LHCN-M2 (cell line): ENCODE measurements around the gene PHETA1. TPM values are rescaled to one million over a fixed set of nuclear protein-coding genes. Genes with fewer than 3 reads are reported as not detected.
"Not testable (repeated sequence)": the region's sequence is repeated elsewhere in the genome, so short reads cannot be mapped to it uniquely, and the experiment has no call there.

Experiments
- DNase-seq: peaks from one replicate; pipeline ENCODE4 v3.0.0-alpha.2; 2012; ENCODE audit warnings: low read depth
- total RNA-seq: library from RNA; depleted of rRNA; stranded (reverse); fragments of >200 nt; gene quantifications from 2 replicates; pipeline ENCODE4 v1.2.3, GENCODE V29; 2014

The PHETA1 gene
- total RNA-seq, 1 experiment from 2014 or later, result 14.5 TPM

DNA sequence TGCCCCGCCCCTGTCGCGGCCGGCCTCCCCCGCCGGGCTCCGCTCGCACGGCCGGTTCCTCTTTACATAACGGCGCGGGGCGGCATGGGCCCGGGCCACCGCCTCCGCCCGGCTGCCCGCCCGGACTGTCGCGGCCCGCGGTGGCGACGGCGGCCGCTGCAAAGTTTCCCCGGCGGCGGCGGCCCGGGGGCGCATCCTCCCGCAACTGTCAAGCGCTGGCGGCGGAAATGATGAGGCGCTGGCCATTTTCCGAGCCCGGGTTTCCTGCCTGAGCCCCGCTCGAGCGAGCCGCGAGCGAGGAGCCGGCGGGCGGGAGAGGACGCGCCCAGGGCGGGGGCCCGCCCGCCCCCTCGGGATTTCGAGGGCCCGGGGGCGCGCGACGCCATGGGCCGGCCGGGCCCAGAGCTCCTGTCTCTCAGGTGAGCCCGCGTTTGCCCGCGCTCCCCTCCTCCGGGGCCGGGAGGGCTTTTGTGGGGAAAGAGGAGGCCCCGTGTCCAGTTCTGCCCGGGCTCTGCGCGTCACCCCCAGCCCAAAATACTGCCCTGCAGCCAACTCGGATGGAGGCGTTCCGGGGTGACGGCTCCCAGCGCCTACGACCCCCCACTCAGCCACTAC, 37.1 kb upstream of the PHETA1 start, which contains the start of gene SH2B3:
TSS of gene SH2B3 (plus strand) at position 65 of the 615 bp plus-strand sequence. CDS start 12,223 bp downstream, outside the sequence.
- no peak for DNase-seq

DNA sequence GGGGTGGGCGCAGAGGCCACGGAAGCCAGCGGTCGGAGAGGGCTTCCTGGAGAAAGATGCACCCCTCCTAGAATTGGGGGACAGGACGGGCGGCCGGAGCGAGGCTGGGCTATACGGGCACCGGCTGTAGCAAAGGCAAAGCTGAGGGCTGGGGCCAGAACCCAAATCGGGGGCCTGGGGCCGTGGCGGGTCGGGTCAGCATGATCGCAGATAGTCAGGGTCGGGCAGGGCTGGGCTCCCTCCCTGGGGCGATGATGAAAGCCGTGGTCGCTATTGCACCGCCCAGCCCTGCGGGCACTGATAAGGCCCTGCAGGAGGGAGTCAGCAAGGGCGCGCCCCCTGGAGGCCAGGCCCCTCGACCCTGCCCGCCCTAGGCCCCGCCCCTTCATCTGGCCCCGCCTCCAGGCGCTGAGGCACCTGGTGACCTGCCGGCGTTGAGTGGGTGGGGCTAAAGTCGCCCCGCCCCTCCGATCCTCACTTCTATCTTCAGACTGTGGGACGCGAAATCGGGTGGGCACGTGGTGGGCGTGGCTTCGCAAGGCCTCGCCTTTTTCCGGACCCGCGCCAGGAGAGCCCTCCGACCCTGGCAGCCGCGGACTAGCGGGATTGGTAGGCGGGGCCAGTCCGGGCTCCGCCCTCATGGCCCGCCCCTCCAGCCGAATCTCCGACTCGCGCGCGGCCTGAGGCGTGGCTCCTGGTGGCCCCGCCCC, 36.4 kb upstream of the PHETA1 start:
- DNase-seq, result peak; percentile 87

DNA sequence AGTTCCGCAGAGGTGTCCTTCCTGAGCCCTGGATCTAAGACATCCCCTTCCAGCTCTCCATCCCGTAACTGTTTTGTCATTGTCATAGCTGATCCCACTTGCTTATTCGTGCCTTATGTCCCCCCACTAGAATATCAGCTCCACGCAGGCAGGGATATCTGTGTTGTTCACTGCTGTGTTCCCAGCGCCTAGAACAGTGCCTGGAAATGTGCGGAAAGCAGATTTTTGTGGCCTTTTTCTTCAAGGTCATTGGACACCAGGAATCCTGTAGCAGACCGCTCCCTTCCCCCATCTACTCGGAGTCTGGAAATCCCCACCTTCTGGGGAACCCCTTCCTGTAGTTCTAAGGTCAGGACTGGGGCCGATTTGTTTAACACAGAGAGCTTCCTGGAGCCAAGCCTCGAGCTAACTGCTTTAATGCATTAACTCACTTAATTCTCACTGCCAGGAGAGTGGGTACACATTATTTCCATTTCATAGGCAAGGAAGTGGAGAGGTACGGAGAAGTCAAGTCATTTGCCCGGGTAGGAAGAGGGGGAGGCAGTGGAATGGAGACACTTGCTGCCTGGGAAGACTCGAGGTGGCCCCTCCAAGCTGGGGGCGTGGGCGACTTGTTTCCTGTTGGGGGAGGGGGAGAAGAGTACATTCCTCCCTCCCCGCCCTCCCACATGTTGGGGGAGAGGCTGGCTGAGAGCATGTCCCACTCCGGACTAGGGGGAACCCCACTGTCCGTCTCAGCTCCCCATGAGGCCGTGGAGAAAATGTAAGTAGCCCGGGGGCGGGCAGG, 35.7 kb upstream of the PHETA1 start:
- no peak for DNase-seq

- not testable (repeated sequence) for DNase-seq
Observed at GRCh38 chr12:111402490-111402824, 33.6 kb upstream of the PHETA1 start.

- DNase-seq, result no peak
Observed at GRCh38 chr12:111401167-111401605, 32.3 kb upstream of the PHETA1 start.

GRCh38 chr12:111399741-111400404, 31.0 kb upstream of the PHETA1 start:
- not testable (repeated sequence) for DNase-seq

GRCh38 chr12:111398530-111398929, 29.6 kb upstream of the PHETA1 start:
- no peak for DNase-seq

DNA sequence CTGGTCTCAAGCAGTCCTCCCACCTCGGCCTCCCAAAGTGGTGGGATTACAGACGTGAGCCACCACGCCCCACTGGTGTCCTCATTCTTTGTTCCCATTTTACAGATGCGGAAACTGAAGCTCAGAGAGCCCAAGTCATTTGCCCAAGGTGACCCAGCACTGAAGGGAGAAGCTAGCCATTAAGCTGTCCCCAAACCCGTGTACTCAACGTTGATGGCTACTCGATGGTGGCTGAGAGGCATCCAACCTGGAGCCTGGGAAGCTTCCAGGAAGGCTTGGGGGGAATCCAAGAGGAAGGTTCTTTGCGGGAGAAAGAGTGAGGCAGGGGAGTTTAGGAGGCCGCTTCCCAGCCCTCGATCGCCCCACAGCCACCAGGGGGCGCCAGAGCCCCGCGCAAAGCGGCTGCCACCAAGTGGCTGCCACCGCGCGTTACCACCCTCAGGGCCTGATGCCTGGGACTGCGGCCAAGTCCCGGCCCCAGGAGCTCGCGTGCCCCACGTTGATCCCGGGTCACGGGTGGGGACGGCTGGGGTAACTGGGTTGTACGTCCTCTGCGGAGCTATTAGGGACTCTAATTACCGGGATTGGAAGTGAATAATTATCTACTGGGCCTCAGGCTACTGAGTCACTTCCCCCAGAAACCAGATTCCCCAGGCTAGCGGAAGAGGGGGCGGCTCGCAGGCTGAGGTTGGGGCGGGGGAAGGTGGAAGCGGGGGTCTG, 28.0 kb upstream of the PHETA1 start:
- peak; percentile 78 for DNase-seq

- DNase-seq, result not testable (repeated sequence)
Observed at GRCh38 chr12:111396271-111396670, 27.4 kb upstream of the PHETA1 start.

DNA sequence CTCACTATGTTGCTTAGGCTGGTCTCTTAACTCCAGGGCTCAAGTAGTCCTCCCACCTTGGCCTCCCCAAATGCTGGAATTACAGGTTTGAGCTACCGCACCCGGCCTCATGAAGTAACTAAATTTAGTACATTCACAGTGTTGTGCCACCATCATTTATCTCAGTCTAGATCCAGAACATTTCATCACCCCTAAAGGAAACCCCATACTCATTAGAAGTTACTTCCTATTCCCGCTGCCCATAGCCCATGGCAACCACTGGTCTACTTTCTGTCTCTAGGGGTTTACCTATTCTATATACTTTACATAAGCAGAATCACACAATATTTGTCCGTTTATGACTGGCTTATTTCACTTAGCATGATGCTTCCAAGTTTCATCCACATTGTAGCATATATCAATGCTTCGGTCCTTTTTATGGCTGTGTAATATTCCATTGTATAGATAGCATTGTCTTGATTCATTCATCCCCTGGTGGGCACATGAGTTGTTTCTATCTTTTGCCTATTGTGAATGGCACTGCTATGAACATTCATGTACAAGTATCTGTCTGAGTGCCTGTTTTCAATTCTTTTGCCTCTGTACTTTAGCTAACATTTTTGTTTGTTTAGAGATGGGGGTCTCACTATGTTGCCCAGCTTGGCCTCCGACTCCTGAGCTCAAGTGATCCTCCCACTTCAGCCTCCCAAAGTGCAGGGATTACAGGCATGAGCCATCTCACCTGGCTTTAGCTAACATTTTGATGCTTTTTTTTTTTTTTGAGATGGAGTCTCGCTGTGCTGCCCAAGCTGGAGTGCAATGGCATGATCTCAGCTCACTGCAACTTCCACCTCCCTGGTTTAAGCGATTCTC, 26.7 kb upstream of the PHETA1 start:
- DNase-seq, result no peak

GRCh38 chr12:111394480-111394879, 25.6 kb upstream of the PHETA1 start:
- no peak for DNase-seq

GRCh38 chr12:111393700-111394300, 24.9 kb upstream of the PHETA1 start:
- no peak for DNase-seq

DNA sequence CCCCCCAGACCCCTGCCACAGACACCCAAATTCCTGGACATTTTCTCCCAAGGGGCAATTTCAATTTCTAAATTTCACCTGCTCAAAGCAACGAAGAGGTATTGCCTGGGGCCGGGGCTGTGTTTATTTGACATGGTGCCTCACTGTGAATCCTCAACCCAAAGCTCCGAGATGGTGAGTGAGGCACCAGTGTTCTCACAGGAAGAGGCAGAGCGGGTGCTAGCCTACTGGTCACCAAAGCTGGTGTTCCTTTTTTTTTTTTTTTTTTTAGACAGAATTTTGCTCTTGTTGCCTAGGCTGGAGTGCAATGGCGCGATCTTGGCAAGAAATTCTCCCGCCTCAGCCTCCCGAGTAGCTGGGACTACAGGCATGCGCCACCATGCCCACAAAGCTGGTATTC, 22.0 kb upstream of the PHETA1 start:
- DNase-seq, result no peak

- no peak for DNase-seq
Observed at GRCh38 chr12:111389635-111390034, 20.7 kb upstream of the PHETA1 start.

GRCh38 chr12:111387747-111388323, 18.9 kb upstream of the PHETA1 start:
- no peak for DNase-seq

DNA sequence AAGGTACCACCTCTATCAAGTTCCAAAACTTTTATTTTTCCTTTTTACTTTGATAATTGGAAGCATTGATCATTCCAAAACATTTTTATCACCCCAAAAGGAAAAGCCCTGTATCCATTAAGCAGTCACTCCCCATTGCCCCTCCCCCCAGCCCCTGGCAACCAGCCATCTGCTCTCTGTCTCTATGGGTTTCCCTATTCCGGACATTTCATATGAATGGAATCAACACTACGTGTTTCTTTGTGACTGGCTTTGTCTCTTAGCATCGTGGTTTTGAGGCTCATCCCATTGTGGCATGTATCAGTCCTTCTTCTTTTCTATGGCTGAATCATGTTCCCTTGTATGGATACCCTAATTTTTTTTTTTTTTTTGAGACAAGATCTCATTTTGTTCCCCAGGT, 18.0 kb upstream of the PHETA1 start:
- peak; percentile 52 for DNase-seq

GRCh38 chr12:111384596-111384995, 15.7 kb upstream of the PHETA1 start:
- no peak for DNase-seq

DNA sequence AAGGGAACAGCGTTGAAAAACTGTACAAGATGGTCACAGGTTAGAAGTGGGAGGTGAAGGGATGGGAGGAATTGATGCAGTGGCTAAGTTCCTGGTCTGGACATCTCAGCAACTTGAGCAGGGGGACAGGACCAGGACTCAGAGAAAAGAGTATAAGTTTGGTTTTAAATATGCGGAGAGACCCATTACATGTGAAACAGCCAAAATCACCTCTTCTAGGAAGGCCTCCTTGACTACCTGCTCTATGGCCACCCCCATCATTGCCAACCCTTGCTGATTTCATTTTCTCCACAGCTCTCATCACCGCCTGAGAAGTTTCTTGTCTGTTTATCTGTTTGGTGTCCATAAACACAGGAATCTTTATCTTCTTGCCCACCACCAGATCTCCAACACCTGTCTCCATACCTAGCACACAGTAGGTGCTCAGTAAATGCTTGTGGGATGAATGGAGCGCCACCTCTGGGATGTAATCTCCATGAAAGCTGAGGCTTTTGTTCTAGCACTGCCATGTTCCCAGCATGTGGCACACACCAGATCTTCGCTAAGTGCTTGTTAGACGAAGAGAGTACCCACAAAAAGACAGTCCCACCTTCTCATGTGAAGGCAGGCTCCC, 11.2 kb upstream of the PHETA1 start:
- DNase-seq, result no peak

DNA sequence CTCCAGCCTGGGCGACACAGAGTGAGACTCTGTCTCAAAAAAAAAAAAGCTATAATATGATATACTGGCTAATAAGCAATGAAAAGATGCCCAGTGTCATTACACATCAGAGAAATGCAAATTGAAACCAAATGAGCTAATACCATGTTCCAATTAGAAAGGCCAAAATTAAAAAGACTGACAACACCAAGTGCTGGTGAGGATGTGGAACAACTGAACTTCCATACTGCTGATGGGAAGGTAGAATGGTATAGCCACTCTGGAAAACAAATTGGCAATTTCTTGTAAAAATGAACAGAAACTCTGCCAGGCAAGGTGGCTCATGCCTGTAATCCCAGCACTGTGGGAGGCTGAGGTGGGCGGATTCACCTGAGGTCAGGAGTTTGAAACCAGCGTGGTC, 8.5 kb upstream of the PHETA1 start:
- no peak for DNase-seq
